HG03097 (cell line): Measurements from ENCODE around the gene ZSWIM6.
"Not testable (repeated sequence)": the region's sequence is repeated elsewhere in the genome, so short reads cannot be mapped to it uniquely, and the experiment has no call there.

Source experiments
- ATAC-seq: cut with Tn5 transposase; IDR thresholded peaks from one replicate; pipeline ENCODE4 v1.9.1; 2021; ENCODE audit not compliant: unreplicated experiment, low FRiP score

Gene ZSWIM6

GRCh38 chr5:61402970-61403900 is 71.2 kb downstream of the ZSWIM6 start:
- ATAC-seq, result no peak

- no peak for ATAC-seq
Observed at GRCh38 chr5:61405511-61406295, 73.6 kb downstream of the ZSWIM6 start.

GRCh38 chr5:61406497-61406896 is 74.4 kb downstream of the ZSWIM6 start:
- not testable (repeated sequence) for ATAC-seq

- ATAC-seq, result no peak
Observed at GRCh38 chr5:61407706-61408270, 75.7 kb downstream of the ZSWIM6 start.

GRCh38 chr5:61408476-61409168 is 76.6 kb downstream of the ZSWIM6 start:
- peak; percentile 100 for ATAC-seq

GRCh38 chr5:61409568-61409967 is 77.5 kb downstream of the ZSWIM6 start:
- no peak for ATAC-seq

- no peak for ATAC-seq
Observed at GRCh38 chr5:61410811-61411210, 78.8 kb downstream of the ZSWIM6 start.

GRCh38 chr5:61412361-61412760 is 80.3 kb downstream of the ZSWIM6 start:
- ATAC-seq, result no peak

GRCh38 chr5:61413205-61413604 is 81.1 kb downstream of the ZSWIM6 start:
- not testable (repeated sequence) for ATAC-seq

GRCh38 chr5:61414806-61415205 is 82.7 kb downstream of the ZSWIM6 start:
- ATAC-seq, result no peak

GRCh38 chr5:61416010-61416409 is 84.0 kb downstream of the ZSWIM6 start:
- ATAC-seq, result no peak

- ATAC-seq, result no peak
Observed at GRCh38 chr5:61416420-61416819, 84.4 kb downstream of the ZSWIM6 start.

- ATAC-seq, result no peak
Observed at GRCh38 chr5:61417340-61417739, 85.3 kb downstream of the ZSWIM6 start.

GRCh38 chr5:61417851-61418250 is 85.8 kb downstream of the ZSWIM6 start:
- no peak for ATAC-seq

- ATAC-seq, result no peak
Observed at GRCh38 chr5:61419106-61419505, 87.0 kb downstream of the ZSWIM6 start.

GRCh38 chr5:61420016-61420415 is 88.0 kb downstream of the ZSWIM6 start:
- no peak for ATAC-seq

- ATAC-seq, result not testable (repeated sequence)
Observed at GRCh38 chr5:61421262-61421661, 89.2 kb downstream of the ZSWIM6 start.

GRCh38 chr5:61423487-61424145 is 91.6 kb downstream of the ZSWIM6 start:
- no peak for ATAC-seq

GRCh38 chr5:61425918-61426317 is 93.9 kb downstream of the ZSWIM6 start:
- no peak for ATAC-seq

- no peak for ATAC-seq
Observed at GRCh38 chr5:61429906-61430305, 97.8 kb downstream of the ZSWIM6 start.
